ENCODE measurements around the gene ODC1. TPM values are rescaled to one million over a fixed set of nuclear protein-coding genes. Genes with fewer than 3 reads are reported as not detected.

Gene ODC1
- total RNA-seq, 1 experiment from 2014 or later, result 231 TPM

DNA sequence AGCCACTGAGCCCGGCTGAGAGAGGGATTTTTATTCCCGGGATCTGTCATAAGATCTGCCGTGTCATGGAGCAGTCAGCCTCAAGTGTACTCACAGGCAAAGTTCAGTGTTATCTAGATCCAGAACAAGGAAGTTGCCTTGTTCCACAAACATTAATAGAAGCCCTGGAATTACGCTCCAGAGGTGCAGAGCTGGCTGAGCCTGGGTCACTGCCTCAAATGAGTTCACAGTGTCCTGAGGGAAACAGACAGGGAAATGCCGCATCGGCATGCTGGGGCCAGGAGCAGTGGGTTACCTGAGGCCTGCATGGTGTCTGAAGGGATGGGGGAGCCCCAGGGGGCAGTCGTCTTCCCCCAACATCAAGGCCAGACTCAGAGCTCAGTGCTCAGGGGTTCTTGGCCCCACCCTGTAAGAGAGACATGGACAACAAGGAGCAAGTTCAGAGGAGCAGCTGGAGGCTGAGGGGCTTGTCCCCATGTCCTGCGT is 42.7 kb upstream of the ODC1 start:
- ATAC-seq (no peak), DNase-seq (ENCODE audit: low read depth, low spot score) (no peak)
- Histone ChIP-seq H3K9ac (ENCODE audit: low read length) (no peak overlapping the region), H3K27me3 (ENCODE audit: insufficient read depth, low read length) (peaks cover 14% of the 10 kb centered on the region; the same call in 1 of the 2 replicates), H3K36me3 (ENCODE audit: control insufficient read depth in 1 of 2, insufficient read depth in 2 of 2, low read length in 2 of 2) (no peaks in the 10 kb centered on the region), H3K27ac (ENCODE audit: low read depth, low read length) (no peak overlapping the region), H2AFZ (ENCODE audit: low read depth, low read length, poor library complexity, severe bottlenecking) (no peak overlapping the region), H3K4me1 (ENCODE audit: control insufficient read depth in 1 of 2, insufficient read depth in 2 of 2, low read length in 2 of 2) (0 out of 4 replicates have a peak, but pooled peaks cover 0 to 6% of the 10 kb centered on the region in 2 experiments), H4K20me1 (ENCODE audit: insufficient read depth) (no peaks in the 10 kb centered on the region), H3K9me3 (ENCODE audit: control insufficient read depth in 1 of 2, insufficient read depth in 1 of 2, low read depth in 1 of 2, low read length in 2 of 2) (no peaks in the 10 kb centered on the region), H3K4me2 (ENCODE audit: low read length) (no peak overlapping the region), H3K4me3 (replicated peaks in 1 of 2; ENCODE audit: low read depth in 1 of 2, low read length in 2 of 2) (no peak overlapping the region), H3K9me2 (ENCODE audit: insufficient read depth) (no peaks in the 10 kb centered on the region), H3K79me2 (ENCODE audit: insufficient read depth, low read length) (no peaks in the 10 kb centered on the region)
- ChIA-PET RAD21 (ENCODE audit: low non-redundant PET in 1 of 2, low total read pairs in 2 of 2, uncharacterized antibody in 2 of 2, unreplicated experiment in 2 of 2) (no interaction called here), POLR2A (no interaction called here), CTCF (no interaction called here)
- intact Hi-C loops (cut with micrococcal nuclease), result no loop called here
- TF ChIP-seq EGR1 (IDR thresholded peaks at IDR 0.05; ENCODE audit: low read depth), result no peak
- TF ChIP-seq ELF1 (IDR thresholded peaks at IDR 0.05; ENCODE audit: borderline replicate concordance, low read depth), result no peak
- TF ChIP-seq, protein P1, sequence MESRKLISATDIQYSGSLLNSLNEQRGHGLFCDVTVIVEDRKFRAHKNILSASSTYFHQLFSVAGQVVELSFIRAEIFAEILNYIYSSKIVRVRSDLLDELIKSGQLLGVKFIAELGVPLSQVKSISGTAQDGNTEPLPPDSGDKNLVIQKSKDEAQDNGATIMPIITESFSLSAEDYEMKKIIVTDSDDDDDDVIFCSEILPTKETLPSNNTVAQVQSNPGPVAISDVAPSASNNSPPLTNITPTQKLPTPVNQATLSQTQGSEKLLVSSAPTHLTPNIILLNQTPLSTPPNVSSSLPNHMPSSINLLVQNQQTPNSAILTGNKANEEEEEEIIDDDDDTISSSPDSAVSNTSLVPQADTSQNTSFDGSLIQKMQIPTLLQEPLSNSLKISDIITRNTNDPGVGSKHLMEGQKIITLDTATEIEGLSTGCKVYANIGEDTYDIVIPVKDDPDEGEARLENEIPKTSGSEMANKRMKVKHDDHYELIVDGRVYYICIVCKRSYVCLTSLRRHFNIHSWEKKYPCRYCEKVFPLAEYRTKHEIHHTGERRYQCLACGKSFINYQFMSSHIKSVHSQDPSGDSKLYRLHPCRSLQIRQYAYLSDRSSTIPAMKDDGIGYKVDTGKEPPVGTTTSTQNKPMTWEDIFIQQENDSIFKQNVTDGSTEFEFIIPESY (IDR thresholded peaks at IDR 0.05; ENCODE audit: extremely low read depth, insufficient replicate concordance, low read length), result no peak
- BruUV-seq (replicated peaks), result no TSS peak

DNA sequence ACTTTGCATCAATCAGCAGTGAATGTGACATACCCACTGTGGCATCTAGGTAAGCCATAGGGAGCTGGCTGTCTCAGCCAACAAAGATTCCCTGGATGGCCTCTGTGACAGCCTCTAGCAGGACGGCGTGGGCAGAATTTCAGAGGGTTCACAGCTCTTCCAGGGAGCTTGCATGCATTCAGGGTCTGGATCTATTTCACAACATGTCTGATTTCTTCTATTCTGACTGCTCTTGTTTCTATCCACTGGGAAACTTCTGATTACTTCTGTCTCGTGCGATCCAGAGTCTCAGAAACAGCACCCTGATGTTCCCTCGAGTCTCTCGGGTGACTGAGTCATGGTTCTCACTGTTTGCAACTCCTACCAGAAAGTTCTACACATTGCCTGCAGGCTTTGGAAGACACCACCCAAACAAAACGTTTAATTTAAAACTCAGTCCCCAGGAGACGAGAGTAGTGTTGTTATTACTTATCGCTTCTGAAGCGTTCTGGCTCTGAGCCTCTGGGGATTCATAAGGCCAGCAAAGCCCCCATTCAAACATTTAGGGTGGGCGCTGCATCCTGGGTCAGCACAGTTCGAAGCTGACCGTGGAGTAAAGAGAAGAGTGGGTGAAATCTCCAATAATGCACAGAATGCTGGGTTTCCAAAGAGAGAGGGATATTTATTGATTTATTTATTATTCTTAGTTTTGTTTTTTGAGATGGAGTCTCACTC is 41.9 kb upstream of the ODC1 start:
- BruUV-seq (replicated peaks), result no TSS peak
- no peaks in the 10 kb centered on the region for H4K20me1 ChIP-seq (ENCODE audit: insufficient read depth)
- 0 out of 4 replicates have a peak, but pooled peaks cover 0 to 6% of the 10 kb centered on the region in 2 experiments for H3K4me1 ChIP-seq (ENCODE audit: control insufficient read depth in 1 of 2, insufficient read depth in 2 of 2, low read length in 2 of 2)
- H3K27ac ChIP-seq (ENCODE audit: low read depth, low read length), result no peak overlapping the region
- intact Hi-C loops (cut with micrococcal nuclease), result no loop called here
- no peak overlapping the region for H3K9ac ChIP-seq (ENCODE audit: low read length)
- ChIA-PET POLR2A (no interaction called here), RAD21 (ENCODE audit: low non-redundant PET in 1 of 2, low total read pairs in 2 of 2, uncharacterized antibody in 2 of 2, unreplicated experiment in 2 of 2) (no interaction called here), CTCF (no interaction called here)
- no peak overlapping the region for H3K4me3 ChIP-seq (replicated peaks in 1 of 2; ENCODE audit: low read depth in 1 of 2, low read length in 2 of 2)
- H3K9me3 ChIP-seq (ENCODE audit: control insufficient read depth in 1 of 2, insufficient read depth in 1 of 2, low read depth in 1 of 2, low read length in 2 of 2), result no peaks in the 10 kb centered on the region
- TF ChIP-seq CEBPB (IDR thresholded peaks at IDR 0.05; ENCODE audit: low read depth), result no peak
- no peak for TF ChIP-seq ZFX (IDR thresholded peaks at IDR 0.05)
- TF ChIP-seq ELF1 (IDR thresholded peaks at IDR 0.05; ENCODE audit: borderline replicate concordance, low read depth), result no peak
- no peak for TF ChIP-seq FOSL1 (IDR thresholded peaks at IDR 0.05; ENCODE audit: low read depth)
- TF ChIP-seq CBX3 (IDR thresholded peaks at IDR 0.05; ENCODE audit: low read depth), result no peak
- TF ChIP-seq POLR2AphosphoS5 (IDR thresholded peaks at IDR 0.05; ENCODE audit: low read depth, low read length), result no peak
- no peak for TF ChIP-seq SP1 (IDR thresholded peaks at IDR 0.05; ENCODE audit: low read depth)
- no peak for TF ChIP-seq POLR2A (IDR thresholded peaks at IDR 0.05; ENCODE audit: borderline replicate concordance, extremely low read depth, insufficient read depth, insufficient read length)
- TF ChIP-seq, protein P2, sequence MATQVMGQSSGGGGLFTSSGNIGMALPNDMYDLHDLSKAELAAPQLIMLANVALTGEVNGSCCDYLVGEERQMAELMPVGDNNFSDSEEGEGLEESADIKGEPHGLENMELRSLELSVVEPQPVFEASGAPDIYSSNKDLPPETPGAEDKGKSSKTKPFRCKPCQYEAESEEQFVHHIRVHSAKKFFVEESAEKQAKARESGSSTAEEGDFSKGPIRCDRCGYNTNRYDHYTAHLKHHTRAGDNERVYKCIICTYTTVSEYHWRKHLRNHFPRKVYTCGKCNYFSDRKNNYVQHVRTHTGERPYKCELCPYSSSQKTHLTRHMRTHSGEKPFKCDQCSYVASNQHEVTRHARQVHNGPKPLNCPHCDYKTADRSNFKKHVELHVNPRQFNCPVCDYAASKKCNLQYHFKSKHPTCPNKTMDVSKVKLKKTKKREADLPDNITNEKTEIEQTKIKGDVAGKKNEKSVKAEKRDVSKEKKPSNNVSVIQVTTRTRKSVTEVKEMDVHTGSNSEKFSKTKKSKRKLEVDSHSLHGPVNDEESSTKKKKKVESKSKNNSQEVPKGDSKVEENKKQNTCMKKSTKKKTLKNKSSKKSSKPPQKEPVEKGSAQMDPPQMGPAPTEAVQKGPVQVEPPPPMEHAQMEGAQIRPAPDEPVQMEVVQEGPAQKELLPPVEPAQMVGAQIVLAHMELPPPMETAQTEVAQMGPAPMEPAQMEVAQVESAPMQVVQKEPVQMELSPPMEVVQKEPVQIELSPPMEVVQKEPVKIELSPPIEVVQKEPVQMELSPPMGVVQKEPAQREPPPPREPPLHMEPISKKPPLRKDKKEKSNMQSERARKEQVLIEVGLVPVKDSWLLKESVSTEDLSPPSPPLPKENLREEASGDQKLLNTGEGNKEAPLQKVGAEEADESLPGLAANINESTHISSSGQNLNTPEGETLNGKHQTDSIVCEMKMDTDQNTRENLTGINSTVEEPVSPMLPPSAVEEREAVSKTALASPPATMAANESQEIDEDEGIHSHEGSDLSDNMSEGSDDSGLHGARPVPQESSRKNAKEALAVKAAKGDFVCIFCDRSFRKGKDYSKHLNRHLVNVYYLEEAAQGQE (IDR thresholded peaks at IDR 0.05; ENCODE audit: low read depth), result no peak
- TF ChIP-seq, protein P1 (IDR thresholded peaks at IDR 0.05; ENCODE audit: extremely low read depth, insufficient replicate concordance, low read length), result no peak
- TF ChIP-seq EZH2phosphoT487 (IDR thresholded peaks at IDR 0.05; ENCODE audit: borderline replicate concordance), result no peak
- DNase-seq (ENCODE audit: low read depth, low spot score), result no peak
- H3K79me2 ChIP-seq (ENCODE audit: insufficient read depth, low read length), result no peaks in the 10 kb centered on the region
- H2AFZ ChIP-seq (ENCODE audit: low read depth, low read length, poor library complexity, severe bottlenecking), result no peak overlapping the region
- H3K27me3 ChIP-seq (ENCODE audit: insufficient read depth, low read length), result peaks cover 22% of the 10 kb centered on the region
- no peaks in the 10 kb centered on the region for H3K36me3 ChIP-seq (ENCODE audit: control insufficient read depth in 1 of 2, insufficient read depth in 2 of 2, low read length in 2 of 2)
- ATAC-seq, result no peak
- no peaks in the 10 kb centered on the region for H3K9me2 ChIP-seq (ENCODE audit: insufficient read depth)
- no peak overlapping the region for H3K4me2 ChIP-seq (ENCODE audit: low read length)
